GM12801 (cell line): Measurements from ENCODE around the gene MOB1A.

Experiments
- TF ChIP-seq, protein P1 (sequence below): IDR thresholded peaks from one replicate; pipeline ENCODE4 v1.5.1; 2011; ENCODE audit warnings: control low read depth; ENCODE audit not compliant: insufficient read length; ENCODE audit errors: extremely low read depth

MOB1A gene

DNA sequence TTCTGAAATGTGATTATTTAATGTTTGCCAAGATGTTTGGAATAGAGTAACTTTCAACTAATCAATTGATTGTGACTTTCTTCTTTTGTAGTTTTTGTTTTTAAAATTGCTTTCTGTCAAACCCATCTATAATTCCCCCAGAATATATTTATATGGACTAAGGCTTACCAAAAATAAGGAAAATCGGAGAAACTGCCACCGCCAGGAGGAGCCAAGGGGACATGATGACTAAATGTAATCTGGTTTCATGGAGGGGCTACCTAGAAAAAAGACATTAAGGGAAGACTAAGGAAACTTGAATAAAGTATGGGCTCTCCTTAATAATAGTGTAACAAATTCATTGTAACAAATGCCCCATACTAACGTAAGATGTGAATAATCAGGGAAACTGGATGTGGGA lies 50.5 kb downstream of the MOB1A start:
- TF ChIP-seq, protein P1, sequence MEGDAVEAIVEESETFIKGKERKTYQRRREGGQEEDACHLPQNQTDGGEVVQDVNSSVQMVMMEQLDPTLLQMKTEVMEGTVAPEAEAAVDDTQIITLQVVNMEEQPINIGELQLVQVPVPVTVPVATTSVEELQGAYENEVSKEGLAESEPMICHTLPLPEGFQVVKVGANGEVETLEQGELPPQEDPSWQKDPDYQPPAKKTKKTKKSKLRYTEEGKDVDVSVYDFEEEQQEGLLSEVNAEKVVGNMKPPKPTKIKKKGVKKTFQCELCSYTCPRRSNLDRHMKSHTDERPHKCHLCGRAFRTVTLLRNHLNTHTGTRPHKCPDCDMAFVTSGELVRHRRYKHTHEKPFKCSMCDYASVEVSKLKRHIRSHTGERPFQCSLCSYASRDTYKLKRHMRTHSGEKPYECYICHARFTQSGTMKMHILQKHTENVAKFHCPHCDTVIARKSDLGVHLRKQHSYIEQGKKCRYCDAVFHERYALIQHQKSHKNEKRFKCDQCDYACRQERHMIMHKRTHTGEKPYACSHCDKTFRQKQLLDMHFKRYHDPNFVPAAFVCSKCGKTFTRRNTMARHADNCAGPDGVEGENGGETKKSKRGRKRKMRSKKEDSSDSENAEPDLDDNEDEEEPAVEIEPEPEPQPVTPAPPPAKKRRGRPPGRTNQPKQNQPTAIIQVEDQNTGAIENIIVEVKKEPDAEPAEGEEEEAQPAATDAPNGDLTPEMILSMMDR, result no peak

DNA sequence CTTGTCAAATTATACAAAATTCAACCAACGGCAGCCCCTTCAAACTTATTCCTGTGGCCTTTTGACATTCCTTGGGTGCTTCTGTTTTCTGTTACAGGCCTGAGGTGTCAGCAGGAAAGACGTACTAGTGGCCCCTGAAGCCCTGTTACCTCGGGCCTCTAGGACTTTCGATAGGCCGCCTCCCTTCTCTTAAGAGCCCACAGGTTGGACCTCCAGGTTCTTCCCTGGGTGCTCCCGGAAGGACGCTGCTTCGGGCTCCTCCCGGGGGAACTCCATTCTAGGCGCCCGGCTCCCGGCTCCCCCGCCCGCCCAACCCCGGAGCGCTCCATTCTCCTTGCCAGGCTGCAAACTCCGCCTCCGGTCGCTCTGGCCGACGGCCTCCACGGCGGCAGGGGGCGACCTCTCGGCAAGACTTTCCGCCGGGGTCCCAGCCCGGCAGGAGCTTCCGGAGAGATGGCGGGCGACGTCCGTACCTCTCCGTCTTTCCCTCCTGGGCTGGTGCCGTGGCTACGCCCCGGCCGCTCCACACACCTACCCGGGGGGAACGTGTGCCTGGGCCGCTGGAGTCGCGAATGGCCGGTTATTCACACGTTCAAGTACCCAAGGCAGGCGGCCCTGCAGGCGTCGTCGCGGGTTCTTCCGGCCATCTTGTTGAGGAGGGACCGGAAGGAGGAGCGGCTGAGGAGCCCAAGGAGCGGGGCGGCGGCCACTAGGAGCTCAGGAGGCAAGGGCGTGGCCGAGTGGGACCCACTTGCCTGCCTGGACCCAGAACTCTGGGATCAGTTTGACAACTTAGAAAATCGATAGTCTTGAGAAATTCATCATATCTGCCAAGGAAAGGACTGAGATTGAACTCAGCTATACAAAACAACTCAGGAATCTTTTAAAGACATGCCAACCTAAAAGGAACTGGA lies 58.5 kb downstream of the MOB1A start:
- TF ChIP-seq, protein P1, result no peak

DNA sequence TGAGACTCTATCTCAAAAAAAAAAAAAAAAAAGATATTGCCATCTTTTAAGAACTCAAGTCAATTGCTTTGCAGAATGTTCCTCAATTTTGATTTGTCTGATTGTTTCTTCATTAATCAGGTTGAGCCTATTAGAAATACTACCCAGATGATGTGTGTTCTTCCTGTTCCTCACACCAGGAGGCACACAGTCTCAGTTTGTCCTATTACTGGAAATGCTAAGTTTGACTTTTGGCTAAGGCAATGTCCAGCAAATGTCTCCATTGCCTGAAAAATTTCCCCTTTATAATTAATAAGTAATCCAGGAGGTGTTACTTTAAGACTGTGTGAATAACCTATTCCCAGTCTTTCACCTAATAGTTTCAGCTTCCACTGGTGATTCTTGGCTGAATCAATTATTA lies 59.3 kb downstream of the MOB1A start:
- TF ChIP-seq, protein P1, result no peak

DNA sequence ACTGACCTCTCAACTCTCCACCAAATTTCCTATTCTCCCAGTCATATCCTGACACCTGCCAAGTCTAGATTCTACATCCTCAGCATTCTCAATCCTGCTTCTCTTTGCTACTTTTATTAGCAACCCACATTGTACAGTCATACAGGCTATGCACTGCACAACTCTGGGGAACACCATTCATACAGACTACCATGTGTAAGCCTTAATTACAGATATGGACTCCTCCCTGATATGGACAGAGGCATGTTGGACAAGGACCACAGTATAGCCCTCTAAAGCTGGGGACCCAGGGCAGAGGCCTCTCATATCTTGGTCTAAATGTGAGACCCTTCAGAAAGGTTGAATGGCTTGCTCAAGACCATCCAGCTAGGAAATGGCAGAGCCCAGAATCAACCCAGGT lies 67.3 kb downstream of the MOB1A start:
- TF ChIP-seq, protein P1, result no peak

DNA sequence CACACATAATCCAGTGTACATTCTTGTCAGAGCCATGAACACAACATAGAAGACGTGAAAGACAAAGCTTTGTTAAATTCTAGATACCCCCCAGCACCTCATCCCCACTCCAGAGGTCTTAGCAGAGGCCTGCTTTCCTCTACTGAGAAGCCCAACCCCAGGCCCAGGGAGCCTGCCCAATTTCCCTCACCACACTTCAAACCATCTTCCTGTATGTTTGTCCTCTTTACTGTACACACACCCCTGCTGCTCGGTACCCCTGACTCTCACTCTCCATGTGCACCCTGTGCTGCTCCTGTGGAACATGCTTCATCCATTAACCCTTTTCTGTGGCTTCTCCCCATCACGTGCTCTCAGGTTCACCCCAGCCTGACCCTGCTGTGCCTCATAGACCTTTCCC lies 68.1 kb downstream of the MOB1A start:
- TF ChIP-seq, protein P1, result no peak

DNA sequence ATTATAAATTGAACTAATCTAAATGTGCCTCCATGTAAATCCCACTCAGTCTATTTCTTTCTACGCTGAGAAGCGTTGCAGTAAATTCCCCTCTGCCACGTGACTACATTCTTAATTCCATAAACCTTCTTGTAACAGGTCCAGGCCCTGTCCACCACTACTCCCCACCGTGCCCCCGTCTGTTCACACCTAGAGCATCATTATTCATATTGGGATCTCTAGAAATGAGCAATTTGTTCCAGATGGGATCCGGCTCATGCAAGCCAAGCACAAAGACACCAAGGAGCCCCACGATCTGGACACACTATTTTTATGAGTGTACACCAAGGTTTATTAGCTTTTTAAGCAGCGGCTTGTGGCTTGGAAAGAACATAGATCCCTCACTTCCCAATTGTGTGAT lies 69.1 kb downstream of the MOB1A start:
- TF ChIP-seq, protein P1, result no peak

DNA sequence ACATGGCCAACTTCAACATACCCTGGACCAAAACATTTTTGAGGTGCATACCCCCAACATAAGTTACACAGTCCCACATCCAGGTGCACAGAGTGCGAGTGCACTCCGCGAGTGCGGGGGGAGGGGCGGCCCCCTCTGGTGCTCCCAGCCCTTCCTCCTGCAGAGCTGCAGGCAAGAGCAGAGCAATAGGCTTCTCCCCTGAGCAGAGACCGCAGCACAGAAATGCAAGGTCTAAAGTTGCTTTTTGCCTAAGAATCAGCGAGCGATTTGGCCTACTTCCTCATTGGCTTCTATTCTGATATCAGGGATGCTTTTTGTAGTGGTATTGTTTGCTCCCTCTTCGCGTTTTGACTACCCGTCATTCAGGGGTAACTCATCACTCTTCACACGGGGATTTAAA lies 71.6 kb downstream of the MOB1A start:
- TF ChIP-seq, protein P1, result no peak
